Hematopoietic multipotent progenitor cell treated with erythropoietin and hydrocortisone succinate and interleukin-3 and kit ligand, for 4 days (in vitro differentiated cells): ENCODE measurements around the gene HRH3.

Experiments used
- DNase-seq: peaks from one replicate; pipeline ENCODE4 v3.0.0-alpha.2; 2015

The HRH3 gene

GRCh38 chr20:62215020-62215990 lies 4.8 kb downstream of the HRH3 start:
- DNase-seq = no peak

GRCh38 chr20:62214067-62214466 lies 6.0 kb downstream of the HRH3 start:
- DNase-seq = no peak

GRCh38 chr20:62212299-62212698 lies 7.8 kb downstream of the HRH3 start:
- no peak for DNase-seq

- DNase-seq = no peak
These were observed 8.2 kb downstream of the HRH3 start for GRCh38 chr20:62211769-62212288.

- DNase-seq = no peak
These were observed 8.9 kb downstream of the HRH3 start for GRCh38 chr20:62211216-62211615.

GRCh38 chr20:62210496-62210855 lies 9.6 kb downstream of the HRH3 start:
- no peak for DNase-seq

GRCh38 chr20:62209850-62210495 lies 10.1 kb downstream of the HRH3 start:
- no peak for DNase-seq

- no peak for DNase-seq
These were observed 11.0 kb downstream of the HRH3 start for GRCh38 chr20:62208795-62209755.

GRCh38 chr20:62208061-62208794 lies 11.8 kb downstream of the HRH3 start:
- no peak for DNase-seq

GRCh38 chr20:62206388-62206775 lies 13.7 kb downstream of the HRH3 start:
- DNase-seq = no peak

- no peak for DNase-seq
These were observed 14.3 kb downstream of the HRH3 start for GRCh38 chr20:62205618-62206387.

GRCh38 chr20:62203378-62204030 lies 16.6 kb downstream of the HRH3 start:
- DNase-seq = no peak

- no peak for DNase-seq
These were observed 17.3 kb downstream of the HRH3 start for GRCh38 chr20:62202676-62203377.

- no peak for DNase-seq
These were observed 18.0 kb downstream of the HRH3 start for GRCh38 chr20:62202083-62202395.

GRCh38 chr20:62201173-62202082 lies 18.6 kb downstream of the HRH3 start:
- no peak for DNase-seq

GRCh38 chr20:62200491-62201172 lies 19.4 kb downstream of the HRH3 start:
- DNase-seq = no peak

- DNase-seq = no peak
These were observed 21.1 kb downstream of the HRH3 start for GRCh38 chr20:62198931-62199330.

- DNase-seq = no peak
These were observed 21.6 kb downstream of the HRH3 start for GRCh38 chr20:62198496-62198895.

GRCh38 chr20:62197801-62198200 lies 22.3 kb downstream of the HRH3 start:
- DNase-seq = no peak
